IPS DF 19.7 (cell line): ENCODE results near the gene TRPM2.

Experiments used
- DNase-seq: peaks from one replicate; pipeline ENCODE4 v3.0.0-alpha.2; 2013; ENCODE audit warnings: low read depth, low spot score

The TRPM2 gene

GRCh38 chr21:44483288-44484237 lies 130.1 kb downstream of the TRPM2 start:
- DNase-seq, result no peak

GRCh38 chr21:44484498-44485253 lies 131.3 kb downstream of the TRPM2 start:
- DNase-seq, result no peak

DNA sequence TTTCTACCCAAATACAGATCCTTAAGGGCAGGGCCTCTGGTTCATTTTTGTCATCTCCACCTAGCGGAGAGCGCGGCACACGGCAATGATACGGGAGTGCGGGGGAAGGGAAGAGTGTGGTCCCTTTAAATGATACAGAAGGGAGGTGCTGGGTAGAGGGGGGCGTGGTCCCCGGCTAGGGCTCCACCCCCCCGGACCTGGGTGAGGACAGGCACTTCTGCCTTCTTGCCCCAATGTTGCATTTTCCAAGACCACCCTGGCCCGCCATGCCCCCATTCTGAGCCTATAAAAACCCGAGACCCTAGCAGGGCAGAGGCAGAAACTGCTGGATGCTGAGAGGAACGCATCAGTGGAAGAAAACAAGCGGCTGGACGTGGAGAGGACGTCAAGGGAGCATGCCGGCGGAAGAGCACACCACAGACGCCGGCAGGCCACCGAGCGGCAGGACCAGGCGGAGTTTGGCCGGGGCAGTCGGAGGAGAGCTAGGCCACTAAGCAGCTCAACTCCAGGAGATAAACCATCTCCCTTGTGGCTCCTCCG lies 131.9 kb downstream of the TRPM2 start:
- DNase-seq, result peak; percentile 63

DNA sequence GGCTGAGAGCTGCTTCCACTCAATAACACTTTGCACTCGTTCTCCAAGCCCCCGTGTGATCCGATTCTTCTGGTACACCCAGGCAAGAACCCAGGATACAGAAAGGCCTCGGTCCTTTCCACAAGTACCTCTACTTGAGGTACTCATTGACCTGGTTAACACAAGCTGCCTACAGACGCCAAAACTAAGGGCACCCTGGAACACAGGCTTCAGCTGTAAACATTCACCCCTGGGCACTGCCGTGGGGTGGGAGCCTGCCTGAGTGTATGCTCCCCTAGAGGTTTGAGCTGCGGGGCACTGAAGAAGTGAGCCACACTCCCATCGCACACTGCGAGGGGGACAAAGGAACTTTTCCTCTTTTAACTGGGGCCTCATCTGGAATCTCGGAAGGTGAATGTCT lies 132.4 kb downstream of the TRPM2 start:
- DNase-seq, result no peak

GRCh38 chr21:44486302-44486701 lies 132.9 kb downstream of the TRPM2 start:
- no peak for DNase-seq

GRCh38 chr21:44487831-44488230 lies 134.4 kb downstream of the TRPM2 start:
- no peak for DNase-seq

GRCh38 chr21:44489962-44490361 lies 136.5 kb downstream of the TRPM2 start:
- DNase-seq, result no peak

- no peak for DNase-seq
Measured at GRCh38 chr21:44490405-44490804, 137.0 kb downstream of the TRPM2 start.

- DNase-seq, result no peak
Measured at GRCh38 chr21:44490816-44491215, 137.4 kb downstream of the TRPM2 start.
